ENCODE measurements around the gene KRTAP5-6.
A peak's percentile ranks its signal among the peaks of the same experiment; 100 is the strongest.

KRTAP5-6 gene, protein sequence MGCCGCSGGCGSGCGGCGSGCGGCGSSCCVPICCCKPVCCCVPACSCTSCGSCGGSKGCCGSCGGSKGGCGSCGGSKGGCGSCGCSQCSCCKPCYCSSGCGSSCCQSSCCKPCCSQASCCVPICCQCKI

DNA sequence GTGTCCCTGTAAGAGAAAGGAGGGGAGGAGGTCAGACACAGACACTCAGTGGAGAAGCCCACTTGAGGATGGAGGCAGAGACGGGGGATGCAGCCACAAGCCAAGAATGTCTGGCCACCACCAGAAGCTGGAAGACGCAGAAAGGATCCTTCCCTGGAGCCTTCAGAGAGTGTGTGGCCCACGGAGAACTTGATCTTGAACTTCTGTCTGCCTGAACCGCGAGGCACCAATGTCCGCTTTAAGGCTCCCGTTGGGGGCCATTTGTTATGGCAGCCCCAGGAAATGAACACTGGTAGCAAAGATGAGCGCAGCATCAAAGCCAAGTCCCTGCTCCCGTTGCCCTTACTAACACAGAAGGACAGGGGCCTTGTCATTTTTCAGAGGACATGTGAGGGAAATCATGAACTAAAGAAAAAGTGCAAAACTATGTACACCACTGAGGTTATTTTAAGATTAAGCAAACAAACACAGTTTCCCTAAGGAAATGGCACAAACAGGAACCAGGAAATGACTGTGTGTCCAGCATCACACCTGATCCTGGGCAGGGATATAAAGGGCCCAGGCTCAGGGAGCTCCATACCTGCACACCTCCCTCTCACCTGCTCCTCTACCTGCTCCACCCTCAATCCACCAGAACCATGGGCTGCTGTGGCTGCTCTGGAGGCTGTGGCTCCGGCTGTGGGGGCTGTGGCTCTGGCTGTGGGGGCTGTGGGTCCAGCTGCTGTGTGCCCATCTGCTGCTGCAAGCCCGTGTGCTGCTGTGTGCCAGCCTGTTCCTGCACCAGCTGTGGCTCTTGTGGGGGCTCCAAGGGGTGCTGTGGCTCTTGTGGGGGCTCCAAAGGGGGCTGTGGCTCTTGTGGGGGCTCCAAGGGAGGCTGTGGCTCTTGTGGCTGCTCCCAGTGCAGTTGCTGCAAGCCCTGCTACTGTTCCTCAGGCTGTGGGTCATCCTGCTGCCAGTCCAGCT is at the start of gene KRTAP5-6:
Gene KRTAP5-6, plus strand, starts transcription at position 588 of the 963 bp plus-strand sequence. Its CDS starts 51 bp downstream, at position 639.
- DNase-seq: no peak

GRCh38 chr11:1647901-1648652 is 48.9 kb upstream of the KRTAP5-6 start:
- no peak for DNase-seq

- no peak for DNase-seq
Observed at GRCh38 chr11:1648653-1649420, 48.2 kb upstream of the KRTAP5-6 start.

DNA sequence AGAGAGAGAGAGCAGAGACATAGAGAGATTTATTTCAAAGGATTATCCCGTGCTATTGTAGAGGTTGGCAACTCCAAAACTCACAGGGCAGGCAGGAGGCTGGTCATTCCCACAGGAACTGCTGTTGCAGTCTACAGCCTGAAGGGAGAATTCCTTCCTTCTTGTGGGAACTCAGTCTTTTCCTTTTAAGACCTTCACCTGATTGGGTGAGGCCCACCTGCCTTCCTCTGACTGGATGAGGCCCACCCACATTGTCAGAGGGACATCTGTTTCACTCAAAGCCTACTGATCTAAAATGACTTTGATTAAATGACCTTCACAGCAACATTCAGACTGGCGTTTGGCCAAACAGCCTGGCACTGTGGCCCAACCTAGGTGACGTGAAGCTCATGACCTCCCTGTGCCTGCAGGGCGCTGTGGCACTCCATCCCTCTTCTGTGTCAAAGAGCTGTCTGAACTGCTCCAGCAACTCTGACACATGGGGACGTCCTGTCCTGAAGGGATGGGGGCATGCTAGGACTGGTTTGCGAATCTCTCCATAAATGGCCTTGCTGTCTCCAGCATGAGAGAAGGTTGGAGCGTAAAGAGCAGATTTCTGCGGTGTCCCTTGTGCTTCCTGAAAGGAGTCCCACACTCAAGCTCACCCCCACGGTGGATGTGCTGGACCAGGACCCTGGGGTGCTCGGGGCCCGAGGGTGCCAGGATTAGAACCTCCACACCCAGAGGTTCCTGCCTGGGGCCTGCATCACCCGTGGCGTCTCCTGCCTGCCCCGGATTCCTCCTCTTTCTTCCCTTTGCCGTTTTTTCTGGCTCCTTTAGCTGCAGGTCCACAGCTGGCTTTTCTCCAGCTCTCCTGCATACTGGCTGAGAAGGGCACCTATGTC is 46.7 kb upstream of the KRTAP5-6 start:
- no peak for DNase-seq

GRCh38 chr11:1650918-1651262 is 46.1 kb upstream of the KRTAP5-6 start:
- DNase-seq: no peak

GRCh38 chr11:1651411-1651980 is 45.5 kb upstream of the KRTAP5-6 start:
- no peak for DNase-seq

DNA sequence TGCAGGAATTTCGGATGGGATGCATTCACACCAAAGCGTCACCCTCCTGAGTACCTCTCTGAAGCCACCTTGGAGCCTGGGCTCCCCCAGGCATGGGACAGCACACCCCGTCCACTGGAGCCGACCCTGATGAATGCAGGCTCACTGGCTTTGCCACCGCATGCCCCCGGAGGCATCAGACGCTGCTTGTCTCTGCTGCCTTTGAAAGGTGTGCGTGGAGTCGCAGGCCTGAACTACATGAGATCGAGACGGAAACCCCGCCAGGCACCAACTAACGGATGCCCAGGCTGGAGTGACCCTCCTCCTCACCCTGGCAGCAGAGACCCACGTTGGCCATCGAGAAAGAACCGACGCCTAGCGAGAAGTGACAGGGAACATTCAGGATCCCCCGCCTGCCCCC is 45.0 kb upstream of the KRTAP5-6 start:
- DNase-seq: no peak

DNA sequence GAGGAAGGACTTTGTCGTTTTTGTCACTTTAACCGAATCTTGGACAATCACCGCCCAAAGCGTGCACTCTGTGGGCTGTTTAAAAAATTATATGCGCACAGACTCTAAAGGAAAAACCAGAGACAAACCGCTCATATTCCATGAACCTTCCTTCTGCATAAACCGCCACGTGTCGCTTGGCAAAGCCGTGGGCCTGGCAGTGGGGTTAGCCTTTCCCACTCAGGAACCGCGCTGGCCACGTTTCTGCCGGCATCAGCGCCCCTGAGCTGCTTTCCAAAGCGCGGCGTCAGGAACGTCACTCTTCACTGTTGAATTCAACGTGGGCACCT is 44.6 kb upstream of the KRTAP5-6 start:
- DNase-seq: no peak

DNA sequence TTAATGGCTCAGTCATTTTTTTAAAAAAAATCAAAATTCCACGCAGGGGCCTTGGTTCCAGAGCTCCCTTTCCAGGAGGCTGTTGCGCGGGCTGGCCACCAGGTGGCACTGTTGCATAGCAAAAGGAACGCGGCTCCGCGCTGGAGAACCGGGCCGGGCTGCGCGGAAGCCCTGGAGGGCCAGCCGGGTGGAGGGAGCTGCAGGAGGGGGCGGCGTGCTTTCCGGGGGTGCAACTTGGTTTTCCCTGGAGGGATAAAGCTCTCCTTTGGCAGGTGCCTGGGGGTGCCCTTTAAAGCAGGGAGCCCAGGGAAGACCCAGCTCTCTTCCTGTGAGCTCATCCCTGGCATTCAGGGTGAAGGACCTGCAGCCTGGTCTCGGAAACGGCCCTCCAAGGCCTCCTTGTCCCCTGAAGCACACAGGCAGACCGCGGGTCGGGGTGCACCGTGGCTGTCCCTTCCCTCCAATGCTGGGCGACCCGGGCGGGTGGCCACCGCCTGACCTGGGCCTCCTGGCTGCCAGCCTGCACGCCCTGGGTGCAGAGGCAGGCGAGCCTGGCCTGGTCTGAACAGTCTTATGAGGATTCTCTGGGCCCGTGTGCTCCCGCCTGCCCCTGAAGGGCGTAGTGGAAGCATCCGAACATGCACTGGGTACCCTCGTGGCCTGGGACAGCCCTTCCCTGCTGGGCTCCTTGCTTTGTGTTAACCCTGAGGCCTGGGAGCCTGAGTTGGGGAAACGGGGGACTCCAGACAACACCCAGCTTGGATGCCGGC is 44.0 kb upstream of the KRTAP5-6 start:
- peak; percentile 25 to 87 for DNase-seq

- DNase-seq: no peak
Observed at GRCh38 chr11:1653541-1654387, 43.2 kb upstream of the KRTAP5-6 start.

DNA sequence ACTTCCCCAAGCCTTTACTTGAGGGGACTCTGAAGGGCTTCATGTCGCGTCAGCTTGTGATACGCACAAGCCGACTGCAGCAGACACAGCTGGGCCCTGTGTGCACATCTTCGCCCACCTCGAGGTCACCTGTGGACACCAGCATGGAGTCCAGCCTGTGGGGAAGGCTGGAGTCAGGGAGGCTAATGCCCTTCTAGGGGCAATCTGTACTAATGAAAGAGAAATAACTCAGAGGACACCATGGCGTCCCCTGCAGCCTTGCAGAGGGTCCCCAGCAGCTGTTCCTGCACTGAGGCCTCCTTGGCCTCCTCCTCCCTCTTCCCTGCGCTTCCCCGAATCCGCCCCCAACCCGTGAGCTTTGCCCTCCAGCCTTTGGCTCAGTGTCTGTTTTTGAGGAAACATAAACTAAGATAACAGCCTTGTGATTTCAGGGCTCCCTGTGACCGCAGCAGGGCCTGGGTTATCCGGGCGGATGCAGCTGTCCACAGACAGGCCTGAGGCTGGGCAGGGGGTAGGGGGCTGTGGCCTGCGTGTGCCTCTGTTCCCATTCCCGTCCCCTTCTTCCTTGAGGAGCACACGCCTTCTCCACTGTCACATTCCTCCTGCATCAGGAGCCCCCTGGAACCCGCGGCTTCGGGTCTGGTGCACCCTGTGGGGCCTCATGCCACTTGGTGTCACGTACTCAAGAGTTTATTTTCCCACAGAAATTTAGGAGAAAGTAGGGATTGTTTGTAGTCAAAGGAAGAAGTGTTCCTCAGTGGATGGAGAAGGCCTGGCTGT is 42.4 kb upstream of the KRTAP5-6 start:
- DNase-seq: no peak

GRCh38 chr11:1655168-1656060 is 41.6 kb upstream of the KRTAP5-6 start:
- DNase-seq: no peak

- no peak for DNase-seq
Observed at GRCh38 chr11:1656061-1656441, 40.9 kb upstream of the KRTAP5-6 start.

DNA sequence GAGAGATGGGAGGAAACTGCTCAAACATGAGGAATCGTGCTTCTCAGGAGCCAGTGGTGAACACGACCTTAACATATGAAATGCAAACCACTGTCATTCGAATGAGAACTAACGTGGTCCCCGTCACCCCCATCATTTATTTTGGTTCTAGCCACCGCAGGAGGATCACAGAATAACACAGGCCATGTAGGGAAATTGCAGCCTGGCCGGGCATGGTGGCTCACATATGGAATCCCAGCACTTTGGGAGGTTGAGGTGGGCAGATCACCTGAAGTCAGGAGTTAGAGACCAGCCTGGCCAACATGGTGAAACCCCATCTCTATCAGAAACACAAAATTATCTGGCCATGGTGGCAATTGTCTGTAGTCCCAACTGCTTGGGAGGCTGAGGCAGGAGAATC is 40.3 kb upstream of the KRTAP5-6 start:
- no peak for DNase-seq

- no peak for DNase-seq
Observed at GRCh38 chr11:1659506-1659905, 37.5 kb upstream of the KRTAP5-6 start.

DNA sequence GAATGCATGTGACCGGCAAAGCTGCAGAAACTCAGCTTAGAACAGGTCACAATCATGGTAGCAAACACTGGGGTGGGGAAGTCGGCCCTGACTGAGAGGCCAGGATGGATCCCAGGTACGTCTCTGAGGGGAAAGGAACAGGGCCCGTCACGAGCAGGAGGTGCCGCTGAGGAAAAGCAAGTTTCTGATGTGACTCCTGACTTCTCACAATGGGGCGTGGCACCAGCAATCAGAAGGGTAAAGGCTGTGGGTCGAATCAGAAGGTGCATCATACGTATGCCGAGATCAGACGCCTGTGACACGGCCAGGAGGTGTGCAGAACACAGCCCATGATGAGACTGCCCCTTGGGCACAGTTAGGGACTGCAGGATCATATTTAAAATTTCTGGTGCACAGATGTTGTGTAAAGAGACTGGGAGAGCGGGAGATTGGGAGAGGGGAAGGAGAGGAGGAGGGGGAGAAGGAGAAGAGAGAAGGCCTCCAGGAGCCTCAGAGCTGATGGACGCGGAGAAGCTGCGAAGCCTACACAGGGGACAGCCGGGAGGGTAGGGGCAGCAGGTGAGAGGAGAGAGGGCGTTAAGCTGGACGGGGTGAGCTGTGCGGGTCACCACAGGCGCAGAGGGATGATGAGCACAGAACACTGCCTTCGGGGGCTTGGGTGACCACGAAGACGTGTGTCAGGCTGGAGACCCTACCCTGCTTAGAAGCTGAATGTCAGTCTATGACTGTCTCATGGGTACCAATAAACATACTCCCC is 36.7 kb upstream of the KRTAP5-6 start:
- no peak for DNase-seq

Data from inflammatory macrophage treated with lipopolysaccharide for 1 hour (primary cell).